Esophagus muscularis mucosa (tissue), 4 donors: ENCODE results near the gene SLC17A8. TPM values are rescaled to one million over a fixed set of nuclear protein-coding genes. Genes with fewer than 3 reads are reported as not detected.
"Not testable (repeated sequence)": the region's sequence is repeated elsewhere in the genome, so short reads cannot be mapped to it uniquely, and the experiment has no call there.

Source experiments
- DNase-seq: peaks from one replicate; pipeline ENCODE4 v3.0.0-alpha.2; 2017; ENCODE audit errors: extremely low spot score
- H3K27ac ChIP-seq, 4 donors: fragments of 200-600 bp; sonication (generic); replicated peaks in 1 of 4; 1 replicate in 3 of 4; 2 replicates in 1 of 4; pipeline ENCODE4 v1.5.1; 2016 to 2019; ENCODE audit warnings: mild to moderate bottlenecking in 1 of 4
- H3K27me3 ChIP-seq, 4 donors: fragments of 200-600 bp; sonication (generic); one replicate each; pipeline versions ENCODE4 v1.5.1 to v1.6.0; 2016 to 2019
- H3K36me3 ChIP-seq, 4 donors: fragments of 200-600 bp; sonication (generic); one replicate each; pipeline ENCODE4 v1.5.1; 2016 to 2019
- H3K4me1 ChIP-seq, 4 donors: fragments of 200-600 bp; sonication (generic); one replicate each; pipeline ENCODE4 v1.5.1; 2016 to 2019
- H3K4me3 ChIP-seq, 4 donors: fragments of 200-600 bp; sonication (generic); 1 replicate in 2 of 4; 2 replicates in 2 of 4; pipeline ENCODE4 v1.5.1; 2016 to 2019; ENCODE audit warnings: mild to moderate bottlenecking in 4 of 4, moderate library complexity in 1 of 4
- H3K9me3 ChIP-seq, 4 donors: fragments of 200-600 bp; sonication (generic); 1 replicate in 3 of 4; 2 replicates in 1 of 4; pipeline ENCODE4 v1.5.1; 2016 to 2019
- EP300 ChIP-seq: sonication (generic); formaldehyde crosslinking; IDR thresholded peaks from one replicate; pipeline ENCODE4 v1.6.1; 2017; ENCODE audit warnings: antibody characterized with exemption
- POLR2A ChIP-seq: fragments of 450-650 bp; IDR thresholded peaks from one replicate; pipeline ENCODE4 v1.6.1; 2017; ENCODE audit warnings: antibody characterized with exemption, moderate library complexity, mild to moderate bottlenecking, low read depth
- POLR2AphosphoS5 ChIP-seq, 2 donors: sonication (generic); formaldehyde crosslinking; IDR thresholded peaks; one replicate each; pipeline ENCODE4 v1.6.1; 2017; ENCODE audit warnings: antibody characterized with exemption in 2 of 2
- WGBS: methylation state at CpG from one replicate; pipeline ENCODE4 v1.1.5; 2018; 5-methylcytosine and 5-hydroxymethylcytosine counted together
- intact Hi-C: fragments of 100-400 bp; cut with DNase I; formaldehyde crosslinking; loops from one replicate; pipeline ENCODE4 v1.15.1; 2023
- total RNA-seq, 4 donors: library from RNA; depleted of rRNA; stranded (reverse); fragments of >200 nt; gene quantifications; one replicate each; pipeline versions ENCODE4 v1.1.0 to v1.2.1, GENCODE V29; 2016
- TF ChIP-seq, protein P1 (sequence below), 3 experiments: fragments of 200-600 bp in 2 of 3; fragments of 450-650 bp in 1 of 3; sonication (generic) in 2 of 3; IDR thresholded peaks; one replicate each; pipeline ENCODE4 v1.5.1; 2017 to 2019; ENCODE audit warnings: antibody characterized with exemption in 3 of 3, mild to moderate bottlenecking in 2 of 3, moderate library complexity in 1 of 3

The SLC17A8 gene
- total RNA-seq, 4 donors from 2014 or later = not detected

DNA sequence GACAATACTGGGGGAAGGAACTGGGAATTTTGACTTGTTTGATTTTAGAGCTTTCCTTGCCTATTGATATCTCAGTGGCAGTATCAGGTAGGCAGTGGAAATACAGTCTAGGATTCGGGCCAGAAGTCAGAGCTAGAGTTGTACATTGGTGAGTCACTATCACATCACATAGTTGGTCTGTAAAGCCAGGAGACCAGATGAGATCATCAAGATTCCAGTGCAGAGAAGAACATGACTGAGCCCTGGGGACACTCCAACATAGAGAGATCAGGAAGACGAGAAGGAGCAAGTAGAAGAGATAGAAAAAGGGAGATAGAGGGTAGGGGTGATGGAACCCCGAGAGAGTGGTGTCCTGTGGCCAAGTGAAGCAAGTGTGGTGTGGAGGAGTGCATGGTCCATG lies 70.2 kb downstream of the SLC17A8 start:
- intact Hi-C loops = no loop called here
- DNase-seq = no peak
- Histone ChIP-seq H3K4me1 (no peaks in the 10 kb centered on the region), H3K36me3 (no peaks in the 10 kb centered on the region), H3K27ac (no peak overlapping the region), H3K9me3 (peaks cover 0 to 11% (median 8%) of the 10 kb centered on the region in 4 donors), H3K4me3 (no peak overlapping the region), H3K27me3 (no peaks in the 10 kb centered on the region)
- TF ChIP-seq, protein P1, sequence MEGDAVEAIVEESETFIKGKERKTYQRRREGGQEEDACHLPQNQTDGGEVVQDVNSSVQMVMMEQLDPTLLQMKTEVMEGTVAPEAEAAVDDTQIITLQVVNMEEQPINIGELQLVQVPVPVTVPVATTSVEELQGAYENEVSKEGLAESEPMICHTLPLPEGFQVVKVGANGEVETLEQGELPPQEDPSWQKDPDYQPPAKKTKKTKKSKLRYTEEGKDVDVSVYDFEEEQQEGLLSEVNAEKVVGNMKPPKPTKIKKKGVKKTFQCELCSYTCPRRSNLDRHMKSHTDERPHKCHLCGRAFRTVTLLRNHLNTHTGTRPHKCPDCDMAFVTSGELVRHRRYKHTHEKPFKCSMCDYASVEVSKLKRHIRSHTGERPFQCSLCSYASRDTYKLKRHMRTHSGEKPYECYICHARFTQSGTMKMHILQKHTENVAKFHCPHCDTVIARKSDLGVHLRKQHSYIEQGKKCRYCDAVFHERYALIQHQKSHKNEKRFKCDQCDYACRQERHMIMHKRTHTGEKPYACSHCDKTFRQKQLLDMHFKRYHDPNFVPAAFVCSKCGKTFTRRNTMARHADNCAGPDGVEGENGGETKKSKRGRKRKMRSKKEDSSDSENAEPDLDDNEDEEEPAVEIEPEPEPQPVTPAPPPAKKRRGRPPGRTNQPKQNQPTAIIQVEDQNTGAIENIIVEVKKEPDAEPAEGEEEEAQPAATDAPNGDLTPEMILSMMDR (IDR thresholded peaks at IDR 0.05) = no peak
- TF ChIP-seq POLR2AphosphoS5 (IDR thresholded peaks at IDR 0.05) (no peak), EP300 (no peak), POLR2A (no peak)
- WGBS = 70% methylated on average over 3 of the region's 3 CpGs

GRCh38 chr12:100430251-100430650 lies 73.4 kb downstream of the SLC17A8 start:
- H3K4me1 ChIP-seq, H3K27ac ChIP-seq, DNase-seq, H3K9me3 ChIP-seq, H3K36me3 ChIP-seq, H3K27me3 ChIP-seq, H3K4me3 ChIP-seq, intact Hi-C loops: not testable (repeated sequence)
- WGBS = 98% methylated on average over 17 of the region's 32 CpGs

- Histone ChIP-seq H3K4me1 (no peaks in the 10 kb centered on the region), H3K9me3 (peaks cover 0 to 5% (median 0%) of the 10 kb centered on the region in 4 donors), H3K27me3 (no peaks in the 10 kb centered on the region), H3K36me3 (no peaks in the 10 kb centered on the region), H3K27ac (no peak overlapping the region), H3K4me3 (no peak overlapping the region)
- no peak for DNase-seq
- 48% methylated on average over 2 of the region's 2 CpGs for WGBS
- TF ChIP-seq POLR2AphosphoS5 (IDR thresholded peaks at IDR 0.05) (no peak), POLR2A (no peak), EP300 (no peak)
- TF ChIP-seq, protein P1 (IDR thresholded peaks at IDR 0.05) = no peak
- intact Hi-C loops = no loop called here
Measured at GRCh38 chr12:100433701-100434100, 76.8 kb downstream of the SLC17A8 start.

DNA sequence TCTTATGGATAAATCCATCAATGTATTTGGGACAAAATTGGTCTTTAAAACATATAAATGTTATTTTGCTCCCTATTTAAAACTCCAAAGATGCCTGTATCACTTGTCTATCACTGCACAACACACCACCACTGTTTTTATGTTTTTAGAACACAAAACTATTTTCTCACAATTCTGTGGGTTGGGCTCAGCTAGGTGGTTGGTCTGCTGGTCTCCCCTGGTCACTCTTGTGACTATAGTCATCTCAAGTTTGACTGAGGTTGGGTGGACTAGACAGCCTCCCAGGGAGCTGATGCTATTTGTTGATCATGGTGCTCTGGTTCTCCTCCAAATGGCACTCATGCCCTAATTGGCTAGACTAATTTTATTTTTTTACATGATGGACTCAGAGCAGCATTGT lies 77.3 kb downstream of the SLC17A8 start:
- Histone ChIP-seq H3K27me3 (no peaks in the 10 kb centered on the region), H3K9me3 (peaks cover 0 to 5% (median 0%) of the 10 kb centered on the region in 4 donors), H3K27ac (no peak overlapping the region), H3K36me3 (no peaks in the 10 kb centered on the region), H3K4me3 (no peak overlapping the region), H3K4me1 (no peaks in the 10 kb centered on the region)
- TF ChIP-seq POLR2A = no peak
- TF ChIP-seq, protein P1 (IDR thresholded peaks at IDR 0.05) = no peak
- TF ChIP-seq EP300 = no peak
- no peak for TF ChIP-seq POLR2AphosphoS5 (IDR thresholded peaks at IDR 0.05)
- DNase-seq = no peak
- intact Hi-C loops = no loop called here

- H3K4me1 ChIP-seq = no peaks in the 10 kb centered on the region
- TF ChIP-seq EP300 (no peak), POLR2AphosphoS5 (IDR thresholded peaks at IDR 0.05) (no peak), POLR2A (no peak)
- TF ChIP-seq, protein P1 (IDR thresholded peaks at IDR 0.05) = no peak
- no peak overlapping the region for H3K27ac ChIP-seq
- H3K9me3 ChIP-seq = peaks cover 0 to 5% (median 0%) of the 10 kb centered on the region in 4 donors
- H3K4me3 ChIP-seq = no peak overlapping the region
- 33% methylated on average over 2 of the region's 2 CpGs for WGBS
- H3K27me3 ChIP-seq = no peaks in the 10 kb centered on the region
- H3K36me3 ChIP-seq = no peaks in the 10 kb centered on the region
- DNase-seq = no peak
- intact Hi-C loops = no loop called here
Measured at GRCh38 chr12:100435957-100436356, 79.1 kb downstream of the SLC17A8 start.
